Parathyroid adenoma (tissue), 2 donors: ENCODE results near the gene ALDH4A1.

Source experiments
- H2AFZ ChIP-seq: fragments of 300-600 bp; sonication (generic); one replicate; pipeline ENCODE4 v1.7.0; 2017; ENCODE audit warnings: antibody characterized with exemption, mild to moderate bottlenecking
- H3K27ac ChIP-seq: fragments of 300-600 bp; sonication (generic); one replicate; pipeline ENCODE4 v1.7.0; 2017
- H3K27me3 ChIP-seq: fragments of 300-600 bp; sonication (generic); one replicate; pipeline ENCODE4 v1.7.0; 2017; ENCODE audit warnings: low read length; ENCODE audit not compliant: control insufficient read depth, insufficient read depth
- H3K36me3 ChIP-seq: fragments of 300-600 bp; sonication (generic); one replicate; pipeline ENCODE4 v1.7.0; 2017; ENCODE audit warnings: low read length; ENCODE audit not compliant: control insufficient read depth, insufficient read depth
- H3K4me1 ChIP-seq: fragments of 300-600 bp; sonication (generic); one replicate; pipeline ENCODE4 v1.7.0; 2017; ENCODE audit warnings: control low read depth
- H3K4me2 ChIP-seq: fragments of 300-600 bp; sonication (generic); one replicate; pipeline ENCODE4 v1.7.0; 2017; ENCODE audit warnings: low read length
- H3K4me3 ChIP-seq: fragments of 300-600 bp; sonication (generic); one replicate; pipeline ENCODE4 v1.7.0; 2017; ENCODE audit warnings: low read depth, low read length
- H3K79me2 ChIP-seq: fragments of 300-600 bp; sonication (generic); one replicate; pipeline ENCODE4 v1.7.0; 2017; ENCODE audit warnings: control low read depth
- H3K9ac ChIP-seq: fragments of 300-600 bp; sonication (generic); one replicate; pipeline ENCODE4 v1.7.0; 2017; ENCODE audit warnings: mild to moderate bottlenecking
- H3K9me3 ChIP-seq: fragments of 300-600 bp; sonication (generic); one replicate; pipeline ENCODE4 v1.7.0; 2017; ENCODE audit warnings: low read length; ENCODE audit not compliant: control insufficient read depth
- TF ChIP-seq, protein P1 (sequence below): fragments of 300-600 bp; sonication (generic); IDR thresholded peaks from one replicate; pipeline ENCODE4 v1.7.0; 2017; ENCODE audit warnings: antibody characterized with exemption, mild to moderate bottlenecking
- donor health status: primary hyperparathyroidism.

The ALDH4A1 gene

DNA sequence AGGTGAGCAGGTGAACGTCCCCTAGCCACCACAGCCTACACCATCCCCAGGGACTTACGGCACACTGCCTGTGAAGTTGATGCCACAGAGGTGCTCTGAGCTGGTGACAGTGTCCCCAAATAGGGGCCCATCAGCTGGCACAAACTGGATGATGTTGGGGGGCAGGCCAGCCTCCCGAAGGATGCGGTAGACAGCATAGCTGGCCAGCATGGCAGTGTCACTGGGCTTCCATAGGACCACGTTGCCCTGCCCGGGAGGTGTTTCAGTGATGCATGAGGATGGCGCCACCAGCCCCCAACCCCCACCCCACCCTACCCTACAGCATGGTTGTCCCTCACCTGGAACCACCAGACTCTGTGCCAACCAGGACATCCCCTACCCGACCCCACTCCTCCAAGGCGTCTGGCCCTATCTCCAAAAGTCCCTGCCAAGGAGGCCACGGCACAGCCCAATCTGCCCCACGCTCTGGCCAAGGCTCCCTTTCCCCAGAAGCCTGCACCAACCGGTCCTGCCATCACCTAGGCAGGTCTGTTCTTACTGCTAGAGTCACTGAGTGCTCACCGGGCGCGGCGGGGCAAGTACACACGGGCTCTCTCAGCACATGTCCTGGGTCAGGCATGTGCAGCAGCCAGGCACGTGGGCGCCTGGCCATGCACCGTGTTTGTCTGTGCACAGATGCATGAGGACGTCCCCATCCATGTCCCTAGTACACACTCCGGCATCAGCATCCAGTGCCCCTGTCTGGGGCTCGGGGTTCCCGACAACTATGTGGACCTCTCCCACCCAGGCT is 20.5 kb downstream of the ALDH4A1 start:
- Histone ChIP-seq H3K27ac (no peak overlapping the region), H3K27me3 (no peaks in the 10 kb centered on the region), H3K9me3 (no peaks in the 10 kb centered on the region), H3K36me3 (no peaks in the 10 kb centered on the region), H2AFZ (no peak overlapping the region), H3K4me2 (no peak overlapping the region), H3K79me2 (no peaks in the 10 kb centered on the region), H3K9ac (no peak overlapping the region), H3K4me3 (no peak overlapping the region), H3K4me1 (no peaks in the 10 kb centered on the region)
- TF ChIP-seq, protein P1, sequence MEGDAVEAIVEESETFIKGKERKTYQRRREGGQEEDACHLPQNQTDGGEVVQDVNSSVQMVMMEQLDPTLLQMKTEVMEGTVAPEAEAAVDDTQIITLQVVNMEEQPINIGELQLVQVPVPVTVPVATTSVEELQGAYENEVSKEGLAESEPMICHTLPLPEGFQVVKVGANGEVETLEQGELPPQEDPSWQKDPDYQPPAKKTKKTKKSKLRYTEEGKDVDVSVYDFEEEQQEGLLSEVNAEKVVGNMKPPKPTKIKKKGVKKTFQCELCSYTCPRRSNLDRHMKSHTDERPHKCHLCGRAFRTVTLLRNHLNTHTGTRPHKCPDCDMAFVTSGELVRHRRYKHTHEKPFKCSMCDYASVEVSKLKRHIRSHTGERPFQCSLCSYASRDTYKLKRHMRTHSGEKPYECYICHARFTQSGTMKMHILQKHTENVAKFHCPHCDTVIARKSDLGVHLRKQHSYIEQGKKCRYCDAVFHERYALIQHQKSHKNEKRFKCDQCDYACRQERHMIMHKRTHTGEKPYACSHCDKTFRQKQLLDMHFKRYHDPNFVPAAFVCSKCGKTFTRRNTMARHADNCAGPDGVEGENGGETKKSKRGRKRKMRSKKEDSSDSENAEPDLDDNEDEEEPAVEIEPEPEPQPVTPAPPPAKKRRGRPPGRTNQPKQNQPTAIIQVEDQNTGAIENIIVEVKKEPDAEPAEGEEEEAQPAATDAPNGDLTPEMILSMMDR = no peak

DNA sequence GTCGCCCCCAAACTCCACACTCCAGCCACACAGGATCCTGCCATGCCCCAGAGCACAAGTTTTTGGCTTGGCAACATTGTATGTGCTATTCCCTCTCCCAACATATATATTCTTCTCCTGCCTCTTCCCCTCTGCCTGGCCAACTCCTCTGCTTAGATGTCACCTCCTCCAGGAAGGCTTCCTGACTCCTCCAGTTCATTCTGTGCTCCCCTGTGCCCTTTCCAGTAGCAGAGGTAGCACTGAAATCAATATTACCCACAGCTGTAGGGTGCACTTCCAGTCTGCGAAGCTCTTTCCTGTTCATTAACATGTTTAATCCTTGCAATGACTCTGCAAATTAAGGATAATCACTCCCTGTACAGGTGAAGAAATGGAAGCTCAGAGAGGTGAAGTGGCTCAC is 21.2 kb downstream of the ALDH4A1 start:
- Histone ChIP-seq H3K9me3 (no peaks in the 10 kb centered on the region), H2AFZ (no peak overlapping the region), H3K4me2 (no peak overlapping the region), H3K4me1 (no peaks in the 10 kb centered on the region), H3K79me2 (no peaks in the 10 kb centered on the region), H3K9ac (no peak overlapping the region), H3K36me3 (no peaks in the 10 kb centered on the region), H3K4me3 (no peak overlapping the region), H3K27ac (no peak overlapping the region), H3K27me3 (no peaks in the 10 kb centered on the region)
- TF ChIP-seq, protein P1 = no peak

DNA sequence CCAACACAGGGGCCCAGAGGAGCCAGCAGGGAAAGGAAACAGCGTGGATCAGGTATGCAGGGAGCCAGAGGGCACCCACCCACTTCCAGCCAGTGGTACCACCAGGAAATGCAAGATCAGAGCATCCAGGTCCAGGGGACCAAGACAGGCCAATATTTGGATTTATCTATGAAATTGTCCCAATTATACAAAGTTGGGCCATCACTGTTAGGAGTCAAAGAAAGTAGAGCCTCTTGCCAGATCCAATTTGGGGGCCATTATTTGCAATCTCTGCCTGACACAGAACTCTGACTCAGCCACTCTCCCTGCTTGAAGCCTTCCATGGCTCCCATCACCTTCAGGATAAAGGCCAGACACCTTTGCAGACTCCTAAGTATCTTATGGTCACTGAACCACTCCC is 21.8 kb downstream of the ALDH4A1 start:
- H3K27ac ChIP-seq = no peak overlapping the region
- H3K9me3 ChIP-seq = no peaks in the 10 kb centered on the region
- TF ChIP-seq, protein P1 = no peak
- no peak overlapping the region for H3K4me2 ChIP-seq
- no peaks in the 10 kb centered on the region for H3K79me2 ChIP-seq
- H2AFZ ChIP-seq = no peak overlapping the region
- H3K4me3 ChIP-seq = no peak overlapping the region
- H3K4me1 ChIP-seq = no peaks in the 10 kb centered on the region
- no peaks in the 10 kb centered on the region for H3K27me3 ChIP-seq
- no peaks in the 10 kb centered on the region for H3K36me3 ChIP-seq
- no peak overlapping the region for H3K9ac ChIP-seq

DNA sequence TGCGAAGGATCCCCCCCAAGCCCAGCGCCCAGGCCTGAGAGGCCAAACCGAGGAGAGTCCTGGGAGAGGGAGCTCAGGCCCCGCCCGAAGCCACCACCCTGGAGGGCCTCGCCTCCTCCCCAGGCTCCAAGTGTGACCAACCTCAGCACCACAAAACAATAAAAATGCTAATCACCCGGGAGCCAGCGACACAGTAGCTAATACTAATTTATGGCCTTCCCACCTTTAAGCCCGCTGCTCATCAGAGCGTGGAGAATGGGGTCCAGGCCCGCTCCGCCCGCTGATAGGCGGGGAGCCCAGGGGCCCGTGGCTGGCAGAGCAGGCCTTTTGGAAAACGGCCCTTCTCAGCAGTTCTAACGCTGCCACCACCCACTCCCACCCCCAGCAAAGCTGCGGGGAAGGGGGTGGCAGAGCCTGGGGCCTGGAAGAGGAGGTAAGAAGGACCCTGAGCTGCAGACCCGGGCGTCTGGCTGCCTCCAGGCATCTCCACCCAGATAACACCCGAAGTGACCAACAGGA is 22.5 kb downstream of the ALDH4A1 start:
- Histone ChIP-seq H3K4me1 (no peaks in the 10 kb centered on the region), H3K9me3 (no peaks in the 10 kb centered on the region), H3K79me2 (no peaks in the 10 kb centered on the region), H3K27ac (no peak overlapping the region), H3K4me3 (no peak overlapping the region), H3K9ac (no peak overlapping the region), H3K27me3 (no peaks in the 10 kb centered on the region), H3K4me2 (no peak overlapping the region), H3K36me3 (no peaks in the 10 kb centered on the region), H2AFZ (no peak overlapping the region)
- TF ChIP-seq, protein P1 = no peak
